ENCODE measurements around the gene C17orf107. TPM values are rescaled to one million over a fixed set of nuclear protein-coding genes. Genes with fewer than 3 reads are reported as not detected.

Gene C17orf107
- total RNA-seq, 4 donors from 2014 or later = 0.66 to 5.0 (median 1.5) TPM

GRCh38 chr17:4896332-4897197 is 2.8 kb upstream of the C17orf107 start:
- Histone ChIP-seq H3K27ac (no peak overlapping the region), H3K36me3 (peaks cover 0 to 59% (median 0%) of the 10 kb centered on the region in 3 donors), H3K27me3 (no peaks in the 10 kb centered on the region), H3K4me3 (no peak overlapping the region), H3K4me1 (peaks cover 0 to 24% (median 10%) of the 10 kb centered on the region in 4 donors), H3K9me3 (no peaks in the 10 kb centered on the region)
- TF ChIP-seq, protein P1, sequence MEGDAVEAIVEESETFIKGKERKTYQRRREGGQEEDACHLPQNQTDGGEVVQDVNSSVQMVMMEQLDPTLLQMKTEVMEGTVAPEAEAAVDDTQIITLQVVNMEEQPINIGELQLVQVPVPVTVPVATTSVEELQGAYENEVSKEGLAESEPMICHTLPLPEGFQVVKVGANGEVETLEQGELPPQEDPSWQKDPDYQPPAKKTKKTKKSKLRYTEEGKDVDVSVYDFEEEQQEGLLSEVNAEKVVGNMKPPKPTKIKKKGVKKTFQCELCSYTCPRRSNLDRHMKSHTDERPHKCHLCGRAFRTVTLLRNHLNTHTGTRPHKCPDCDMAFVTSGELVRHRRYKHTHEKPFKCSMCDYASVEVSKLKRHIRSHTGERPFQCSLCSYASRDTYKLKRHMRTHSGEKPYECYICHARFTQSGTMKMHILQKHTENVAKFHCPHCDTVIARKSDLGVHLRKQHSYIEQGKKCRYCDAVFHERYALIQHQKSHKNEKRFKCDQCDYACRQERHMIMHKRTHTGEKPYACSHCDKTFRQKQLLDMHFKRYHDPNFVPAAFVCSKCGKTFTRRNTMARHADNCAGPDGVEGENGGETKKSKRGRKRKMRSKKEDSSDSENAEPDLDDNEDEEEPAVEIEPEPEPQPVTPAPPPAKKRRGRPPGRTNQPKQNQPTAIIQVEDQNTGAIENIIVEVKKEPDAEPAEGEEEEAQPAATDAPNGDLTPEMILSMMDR (IDR thresholded peaks at IDR 0.05) = no peak
- no peak for TF ChIP-seq POLR2A (IDR thresholded peaks at IDR 0.05)
- DNase-seq = no peak

GRCh38 chr17:4897198-4897687 is 2.1 kb upstream of the C17orf107 start:
- Histone ChIP-seq H3K27me3 (no peaks in the 10 kb centered on the region), H3K36me3 (peaks cover 0 to 52% (median 0%) of the 10 kb centered on the region in 3 donors), H3K9me3 (no peaks in the 10 kb centered on the region), H3K4me1 (peaks cover 0 to 24% (median 10%) of the 10 kb centered on the region in 4 donors), H3K27ac (no peak overlapping the region), H3K4me3 (no peak overlapping the region)
- TF ChIP-seq, protein P1 (IDR thresholded peaks at IDR 0.05) = no peak
- no peak for TF ChIP-seq POLR2A (IDR thresholded peaks at IDR 0.05)
- no peak for DNase-seq

DNA sequence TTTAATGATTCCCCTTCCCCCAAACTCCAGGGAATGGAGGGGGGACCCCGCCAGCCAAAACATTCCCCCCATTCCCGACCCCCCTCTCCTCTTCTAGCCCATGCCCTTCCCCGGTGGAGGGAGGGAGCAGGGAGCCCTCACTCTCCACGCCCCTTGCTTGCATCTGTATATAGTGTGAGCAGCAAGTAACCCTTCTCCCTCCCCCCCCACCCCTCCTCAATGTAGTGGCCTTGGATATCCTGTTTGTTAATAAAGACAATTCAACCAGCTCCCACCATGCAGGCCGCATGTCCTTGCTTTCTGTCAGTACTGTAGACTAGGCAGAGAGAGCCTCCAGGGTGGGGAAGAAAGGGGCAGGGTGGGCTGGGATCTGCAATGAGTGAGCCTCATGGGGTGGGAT is 1.6 kb upstream of the C17orf107 start:
- Histone ChIP-seq H3K4me3 (no peak overlapping the region), H3K4me1 (peaks cover 0 to 25% (median 11%) of the 10 kb centered on the region in 4 donors), H3K27ac (no peak overlapping the region), H3K36me3 (peaks cover 0 to 47% (median 0%) of the 10 kb centered on the region in 3 donors), H3K27me3 (no peaks in the 10 kb centered on the region), H3K9me3 (no peaks in the 10 kb centered on the region)
- no peak for DNase-seq
- TF ChIP-seq, protein P1 (IDR thresholded peaks at IDR 0.05) = no peak
- TF ChIP-seq POLR2A (IDR thresholded peaks at IDR 0.05) = no peak

DNA sequence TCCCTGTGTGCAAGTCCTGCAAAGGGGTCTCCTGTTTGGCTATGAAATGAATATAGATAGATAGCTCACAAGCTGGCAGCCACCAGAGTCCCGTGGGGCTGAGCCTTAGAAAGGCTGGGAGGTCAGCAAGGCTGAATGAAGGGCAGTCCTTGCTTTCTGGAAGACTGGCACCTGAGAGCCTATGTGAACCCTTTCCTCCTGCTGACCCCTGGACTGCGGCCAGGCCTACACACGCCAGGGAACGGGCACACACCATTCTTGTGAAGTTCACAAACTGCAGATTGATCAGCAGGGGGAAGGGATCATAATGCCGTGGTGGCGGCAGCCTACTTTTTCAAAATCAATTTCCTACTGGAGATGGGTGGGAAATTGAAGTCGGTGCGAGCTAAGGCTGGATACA is 985 bp upstream of the C17orf107 start:
- Histone ChIP-seq H3K9me3 (no peaks in the 10 kb centered on the region), H3K27me3 (no peaks in the 10 kb centered on the region), H3K4me3 (no peak overlapping the region), H3K36me3 (peaks cover 0 to 41% (median 0%) of the 10 kb centered on the region in 3 donors), H3K4me1 (peaks cover 0 to 31% (median 16%) of the 10 kb centered on the region in 4 donors), H3K27ac (no peak overlapping the region)
- no peak for TF ChIP-seq POLR2A (IDR thresholded peaks at IDR 0.05)
- TF ChIP-seq, protein P1 (IDR thresholded peaks at IDR 0.05) = no peak
- no peak for DNase-seq

GRCh38 chr17:4898927-4899326 is 409 bp upstream of the C17orf107 start:
- TF ChIP-seq, protein P1 (IDR thresholded peaks at IDR 0.05) = no peak
- no peak for TF ChIP-seq POLR2A (IDR thresholded peaks at IDR 0.05)
- H3K4me3 ChIP-seq = peak overlapping the region; percentile 47 to 65 (median 61)

More at GRCh38 chr17:4898927-4899326, 409 bp upstream of the C17orf107 start:
- Histone ChIP-seq H3K27ac (peak overlapping the region in 2 of 4 donors; percentile 42 to 59), H3K36me3 (peaks cover 0 to 35% (median 0%) of the 10 kb centered on the region in 3 donors), H3K4me1 (peaks cover 0 to 33% (median 18%) of the 10 kb centered on the region in 4 donors), H3K27me3 (no peaks in the 10 kb centered on the region), H3K9me3 (no peaks in the 10 kb centered on the region)
- no peak for DNase-seq
